Adrenal gland (tissue), 12 donors: ENCODE data around the gene ZNF236. TPM values are rescaled to one million over a fixed set of nuclear protein-coding genes. Genes with fewer than 3 reads are reported as not detected.
"Not testable (repeated sequence)": the region's sequence is repeated elsewhere in the genome, so short reads cannot be mapped to it uniquely, and the experiment has no call there.

Experiments used
- DNase-seq, 7 donors: peaks; one replicate each; pipeline ENCODE4 v3.0.0-alpha.2; 2019 to 2020
- H3K27ac ChIP-seq, 5 donors: fragments of 200-600 bp; sonication (generic) in 4 of 5; 1 replicate in 3 of 5; 2 replicates in 2 of 5; pipeline versions ENCODE4 v1.5.1 to v1.8.0; 2016 to 2020; ENCODE audit warnings: mild to moderate bottlenecking in 1 of 5
- H3K27me3 ChIP-seq: fragments of 200-600 bp; 2 replicates; pipeline ENCODE4 v1.8.0; 2021
- H3K36me3 ChIP-seq, 2 donors: fragments of 200-600 bp; replicated peaks in 1 of 2; 1 replicate in 1 of 2; 2 replicates in 1 of 2; pipeline versions ENCODE4 v1.5.1 to v1.8.0; 2018 to 2022
- H3K4me1 ChIP-seq, 2 donors: fragments of 200-600 bp; replicated peaks in 1 of 2; 1 replicate in 1 of 2; 2 replicates in 1 of 2; pipeline versions ENCODE4 v1.5.1 to v1.8.0; 2018 to 2021
- H3K4me3 ChIP-seq, 4 donors: fragments of 200-600 bp; sonication (generic) in 3 of 4; one replicate each; pipeline ENCODE4 v1.5.1; 2016 to 2018
- H3K9me3 ChIP-seq, 3 donors: fragments of 200-600 bp; sonication (generic) in 1 of 3; replicated peaks in 1 of 3; 1 replicate in 2 of 3; 2 replicates in 1 of 3; pipeline versions ENCODE4 v1.5.1 to v1.8.0; 2016 to 2021
- CTCF ChIP-seq, 6 experiments: fragments of 450-650 bp in 4 of 6; fragments of 200-600 bp in 2 of 6; sonication (generic) in 1 of 6; IDR thresholded peaks; 1 replicate in 5 of 6; 2 replicates in 1 of 6; pipeline versions ENCODE4 v1.5.1 to v1.8.0; 2016 to 2021; ENCODE audit warnings: antibody characterized with exemption in 6 of 6, mild to moderate bottlenecking in 2 of 6, moderate library complexity in 1 of 6
- POLR2A ChIP-seq, 2 donors: fragments of 450-650 bp; IDR thresholded peaks; one replicate each; pipeline ENCODE4 v1.6.1; 2017; ENCODE audit warnings: antibody characterized with exemption in 2 of 2, mild to moderate bottlenecking in 2 of 2, moderate library complexity in 1 of 2
- WGBS, 4 donors: extraction: QIAGEN DNeasy Blood & Tissue Kit in 2 of 4; methylation state at CpG; one replicate each; pipeline versions ENCODE4 v1.1.5 to v1.1.7; 2013 to 2017; 5-methylcytosine and 5-hydroxymethylcytosine counted together
- intact Hi-C, 2 donors: fragments of 100-400 bp; cut with DNase I; formaldehyde crosslinking; loops; one replicate each; pipeline versions ENCODE4 v1.14.1 to v1.15.0; 2022 to 2023
- polyA plus RNA-seq, 3 donors: library from polyadenylated mRNA; stranded (reverse); fragments of 200-250 nt in 2 of 3; fragments of 350-450 nt in 1 of 3; fragmentation: Illumina TruSeq in 1 of 3; extraction: RNeasy Lipid Tissue Mini Kit (QIAGEN cat#74804) in 1 of 3; gene quantifications; one replicate each; pipeline ENCODE4 v1.2.3, GENCODE V29; 2013 to 2014
- total RNA-seq, 9 donors: library from RNA; depleted of rRNA in 4 of 9; stranded (reverse); fragments of >200 nt in 4 of 9; fragments of 120-200 nt in 1 of 9; fragmentation: NEBNext Ultra II Directional in 1 of 9; extraction: Animal tissue kit (Norgen Biotek cat#: 25700) in 1 of 9; gene quantifications; one replicate each; pipeline versions ENCODE4 v1.1.0 to v1.2.4, GENCODE V29; 2013 to 2023
- donor health status: healthy with polysubstance abuse.
- donor health status: Bipolar disorder and iron deficiency.
- donor health status: DM: yes; HTN: yes; CAD: no.
- donor health status: DM: no; HTN: no; CAD: no.
- donor health status: DM: no; HTN: no; CAD: no.
- donor health status: DM: yes; HTN: yes; CAD: no.

Gene ZNF236
- total and polyA plus RNA-seq, 12 donors = 2.7 to 35.2 (median 8.1) TPM

GRCh38 chr18:76943542-76944339, 121.4 kb downstream of the ZNF236 start:
- H3K4me3 ChIP-seq = no peak overlapping the region
- no peak overlapping the region for H3K27ac ChIP-seq
- 81 to 96% (median 88%) methylated on average over 6 of the region's 6 CpGs for WGBS, 4 donors
- no peak for TF ChIP-seq POLR2A (IDR thresholded peaks at IDR 0.05)
- no peak for TF ChIP-seq CTCF (IDR thresholded peaks at IDR 0.05)
- peak in 1 of 7 donors; percentile 19 for DNase-seq
- intact Hi-C loops = no loop called here
- no peaks in the 10 kb centered on the region for H3K4me1 ChIP-seq
- peaks cover 0 to 18% of the 10 kb centered on the region in 2 donors for H3K36me3 ChIP-seq
- H3K9me3 ChIP-seq = no peaks in the 10 kb centered on the region
- H3K27me3 ChIP-seq = no peaks in the 10 kb centered on the region

- H3K4me3 ChIP-seq, intact Hi-C loops, H3K27ac ChIP-seq, DNase-seq, H3K27me3 ChIP-seq, H3K4me1 ChIP-seq, H3K9me3 ChIP-seq: not testable (repeated sequence)
- H3K36me3 ChIP-seq = peaks cover 0 to 19% of the 10 kb centered on the region in 2 donors
- 92 to 96% (median 94%) methylated on average over 8 of the region's 8 CpGs for WGBS, 4 donors
Measured at GRCh38 chr18:76944346-76944745, 122.0 kb downstream of the ZNF236 start.

GRCh38 chr18:76948345-76948744, 126.0 kb downstream of the ZNF236 start:
- Histone ChIP-seq H3K9me3 (no peaks in the 10 kb centered on the region), H3K4me1 (peaks cover 5 to 8% of the 10 kb centered on the region in 2 donors), H3K36me3 (peaks cover 0 to 22% of the 10 kb centered on the region in 2 donors), H3K4me3 (no peak overlapping the region), H3K27me3 (no peaks in the 10 kb centered on the region), H3K27ac (no peak overlapping the region)
- 92 to 94% (median 93%) methylated on average over 8 of the region's 8 CpGs for WGBS, 4 donors
- TF ChIP-seq CTCF (IDR thresholded peaks at IDR 0.05) (no peak), POLR2A (IDR thresholded peaks at IDR 0.05) (no peak)
- intact Hi-C loops = no loop called here
- DNase-seq = no peak

- no peak overlapping the region for H3K27ac ChIP-seq
- no peak for DNase-seq
- 92 to 98% (median 94%) methylated on average over 12 of the region's 12 CpGs for WGBS, 4 donors
- no peak overlapping the region for H3K4me3 ChIP-seq
- H3K4me1 ChIP-seq = peaks cover 7 to 14% of the 10 kb centered on the region in 2 donors
- no peaks in the 10 kb centered on the region for H3K9me3 ChIP-seq
- intact Hi-C loops = no loop called here
- TF ChIP-seq CTCF (IDR thresholded peaks at IDR 0.05) = no peak
- TF ChIP-seq POLR2A (IDR thresholded peaks at IDR 0.05) = no peak
- peaks cover 0 to 22% of the 10 kb centered on the region in 2 donors for H3K36me3 ChIP-seq
- no peaks in the 10 kb centered on the region for H3K27me3 ChIP-seq
Measured at GRCh38 chr18:76951456-76952247, 129.3 kb downstream of the ZNF236 start.
